B cell (primary cell): Measurements from ENCODE around the gene PRSS53. TPM values are rescaled to one million over a fixed set of nuclear protein-coding genes. Genes with fewer than 3 reads are reported as not detected.

Experiments
- ATAC-seq: fragments of 200-7000 bp; cut with Tn5 transposase; one replicate; pipeline ENCODE4 v1.10.0; 2021; ENCODE audit warnings: low read depth, mild to moderate bottlenecking, moderate number of reproducible peaks, moderate library complexity
- CTCF ChIA-PET: fragments of 350-600 bp; sonication (Branson Sonifier 250); formaldehyde crosslinking; loops from one replicate; lab custom pipeline; 2021; ENCODE audit warnings: antibody characterized with exemption, inconsistent platforms; lab: Charles Lee
- POLR2A ChIA-PET: fragments of 350-600 bp; sonication (Branson Sonifier 250); formaldehyde crosslinking; loops from one replicate; lab custom pipeline; 2021; ENCODE audit warnings: antibody characterized with exemption; lab: Charles Lee
- DNase-seq: peaks from one replicate; pipeline ENCODE4 v3.0.0; 2013
- H2AFZ ChIP-seq: 2 replicates; pipeline ENCODE4 v1.6.1; 2012; ENCODE audit warnings: mild to moderate bottlenecking, low read depth, low read length; ENCODE audit not compliant: insufficient read depth, poor library complexity, severe bottlenecking
- H3K27ac ChIP-seq, 2 donors: 1 replicate in 1 of 2; 2 replicates in 1 of 2; pipeline ENCODE4 v1.5.1; 2012 to 2013; ENCODE audit warnings: low read length in 2 of 2, mild to moderate bottlenecking in 2 of 2, moderate library complexity in 1 of 2
- H3K27me3 ChIP-seq, 4 experiments: fragments of 200-600 bp in 1 of 4; sonication (generic) in 1 of 4; replicated peaks in 1 of 4; 1 replicate in 2 of 4; 2 replicates in 2 of 4; pipeline versions ENCODE4 v1.6.1 to v1.7.0; 2013 to 2016; ENCODE audit warnings: low read length in 3 of 4, mild to moderate bottlenecking in 2 of 4, mixed read lengths in 1 of 4, moderate library complexity in 1 of 4; ENCODE audit not compliant: insufficient read depth in 4 of 4, control insufficient read depth in 3 of 4; ENCODE audit errors: control extremely low read depth in 1 of 4
- H3K36me3 ChIP-seq, 2 experiments: replicated peaks in 1 of 2; 1 replicate in 1 of 2; 2 replicates in 1 of 2; pipeline versions ENCODE4 v1.6.1 to v1.7.1; 2013; ENCODE audit warnings: low read length in 1 of 2; ENCODE audit not compliant: insufficient read depth in 2 of 2, control insufficient read depth in 1 of 2; ENCODE audit errors: control extremely low read depth in 1 of 2, extremely low read depth in 1 of 2
- H3K4me1 ChIP-seq, 2 donors: fragments of 200-600 bp in 1 of 2; sonication (generic) in 1 of 2; 1 replicate in 1 of 2; 2 replicates in 1 of 2; pipeline versions ENCODE4 v1.5.1 to v1.6.1; 2013 to 2017; ENCODE audit warnings: low read length in 2 of 2; ENCODE audit not compliant: control insufficient read depth in 2 of 2, insufficient read depth in 2 of 2
- H3K4me2 ChIP-seq: replicated peaks from 2 replicates; pipeline ENCODE3; 2012; ENCODE audit warnings: mild to moderate bottlenecking, low read depth, low read length; ENCODE audit not compliant: poor library complexity, severe bottlenecking
- H3K4me3 ChIP-seq, 5 experiments: fragments of 200-600 bp in 1 of 5; sonication (generic) in 1 of 5; 1 replicate in 3 of 5; 2 replicates in 2 of 5; pipeline versions ENCODE4 v1.5.1 to v1.7.0; 2011 to 2016; ENCODE audit warnings: low read length in 4 of 5, mild to moderate bottlenecking in 4 of 5, low read depth in 2 of 5, control low read depth in 1 of 5, moderate library complexity in 1 of 5; ENCODE audit not compliant: insufficient read depth in 1 of 5; ENCODE audit errors: control extremely low read depth in 1 of 5, extremely low read depth in 1 of 5
- H3K79me2 ChIP-seq: fragments of 200-600 bp; sonication (generic); one replicate; pipeline ENCODE4 v1.6.0; 2016; ENCODE audit warnings: low read length; ENCODE audit not compliant: control insufficient read depth, insufficient read depth
- H3K9ac ChIP-seq: fragments of 200-600 bp; sonication (generic); 2 replicates; pipeline ENCODE4 v1.6.1; 2017; ENCODE audit warnings: mild to moderate bottlenecking, low read length, moderate library complexity
- H3K9me3 ChIP-seq, 3 donors: one replicate each; pipeline versions ENCODE4 v1.6.1 to v1.7.1; 2013; ENCODE audit warnings: low read length in 2 of 3; ENCODE audit not compliant: control insufficient read depth in 2 of 3, insufficient read depth in 1 of 3; ENCODE audit errors: control extremely low read depth in 1 of 3
- H4K20me1 ChIP-seq: 2 replicates; pipeline ENCODE4 v1.6.0; 2012; ENCODE audit warnings: mild to moderate bottlenecking, low read length; ENCODE audit not compliant: insufficient read depth, control insufficient read depth, poor library complexity, severe bottlenecking
- H3K27ac Mint-ChIP-seq: one replicate; pipeline ENCODE4 v1.8.0; 2021; ENCODE audit warnings: mixed read lengths
- H3K27me3 Mint-ChIP-seq: one replicate; pipeline ENCODE4 v1.8.0; 2021; ENCODE audit warnings: mixed read lengths
- H3K4me1 Mint-ChIP-seq: one replicate; pipeline ENCODE4 v1.8.0; 2021; ENCODE audit warnings: mixed read lengths
- H3K4me3 Mint-ChIP-seq: one replicate; pipeline ENCODE4 v1.8.0; 2021; ENCODE audit warnings: mixed read lengths
- H3K9me3 Mint-ChIP-seq: one replicate; pipeline ENCODE4 v1.8.0; 2022; ENCODE audit warnings: mixed read lengths; ENCODE audit not compliant: insufficient read depth
- EZH2 ChIP-seq: IDR thresholded peaks from 2 replicates; pipeline ENCODE4 v1.6.1; 2012; ENCODE audit warnings: borderline replicate concordance, low read depth, mild to moderate bottlenecking, moderate library complexity, low read length; ENCODE audit not compliant: insufficient read depth, poor library complexity, severe bottlenecking
- WGBS: methylation state at CpG from one replicate; pipeline ENCODE4 v1.1.5; 2013; ENCODE audit warnings: missing lambda C conversion rate; ENCODE audit not compliant: insufficient coverage; 5-methylcytosine and 5-hydroxymethylcytosine counted together
- intact Hi-C: fragments of 100-400 bp; cut with micrococcal nuclease; formaldehyde crosslinking; loops from one replicate; pipeline ENCODE4 v1.10.0; 2022
- polyA plus RNA-seq: library from polyadenylated mRNA; depleted of rRNA; stranded (reverse); fragments of >200 nt; gene quantifications from 2 replicates; pipeline ENCODE4 v1.2.3, GENCODE V29; 2012
- total RNA-seq, 2 donors: library from RNA; stranded (reverse); fragments of 120-200 nt in 1 of 2; gene quantifications; 1 replicate in 1 of 2; 2 replicates in 1 of 2; pipeline versions ENCODE4 v1.2.3 to v1.2.4, GENCODE V29; 2013 to 2022
- TF ChIP-seq, protein P1 (sequence below): fragments of 200-600 bp; IDR thresholded peaks from one replicate; pipeline ENCODE4 v1.8.0; 2022; ENCODE audit warnings: antibody characterized with exemption, mild to moderate bottlenecking

The PRSS53 gene
- total and polyA plus RNA-seq, 2 donors (not counting 1 experiment from before 2014, with no cell fraction given): 10.1 to 10.8 TPM

DNA sequence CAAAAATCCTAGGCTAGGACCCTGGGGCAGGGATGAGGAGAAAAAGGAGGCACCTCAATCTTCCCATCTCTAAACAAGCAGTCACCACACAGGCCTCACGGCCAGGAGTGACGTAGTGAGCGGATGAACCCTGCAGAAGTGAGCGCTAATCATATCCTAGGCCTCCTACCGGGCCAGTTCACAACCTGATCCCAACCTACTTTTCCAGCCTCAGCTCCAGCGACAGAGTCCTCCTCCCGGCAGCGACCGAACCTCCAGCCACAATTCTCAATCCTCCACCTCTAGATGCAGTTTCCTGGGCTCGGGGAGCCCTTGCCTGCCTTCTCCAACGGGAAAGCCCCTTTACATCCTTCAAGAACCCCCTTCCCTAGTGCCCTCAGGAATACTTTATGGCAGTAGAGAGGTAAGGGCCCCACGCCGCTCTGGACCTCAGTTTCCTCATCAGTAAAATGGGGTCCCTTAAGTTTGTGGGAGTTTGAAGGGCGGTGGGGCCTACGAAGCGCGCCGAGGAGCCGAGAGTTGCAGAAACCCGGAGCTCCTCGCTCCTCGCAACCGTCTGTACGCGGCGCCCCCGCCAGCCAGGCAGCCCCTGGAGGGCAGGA lies 16.1 kb downstream of the PRSS53 start:
- Mint-ChIP-seq H3K4me3 (peak overlapping the region; percentile 95), H3K9me3 (no peaks in the 10 kb centered on the region), H3K4me1 (peaks cover 33% of the 10 kb centered on the region), H3K27ac (peak overlapping the region; percentile 88), H3K27me3 (no peaks in the 10 kb centered on the region)
- Histone ChIP-seq H2AFZ (peak overlapping the region; percentile 94), H3K9me3 (peaks cover 0 to 3% (median 0%) of the 10 kb centered on the region in 3 donors), H3K36me3 (peaks cover 0 to 10% of the 10 kb centered on the region in 2 experiments), H3K27ac (peak overlapping the region; percentile 23 to 89), H3K9ac (peak overlapping the region; percentile 89), H3K4me2 (peak overlapping the region; percentile 78), H3K79me2 (peaks cover 41% of the 10 kb centered on the region), H3K4me1 (peaks cover 20 to 25% of the 10 kb centered on the region in 2 donors), H3K4me3 (peak overlapping the region; percentile 73 to 99 (median 91)), H3K27me3 (no peaks in the 10 kb centered on the region), H4K20me1 (peaks cover 11% of the 10 kb centered on the region)
- POLR2A ChIA-PET: interaction anchor here (0.6 to 2.4 kb wide), 4 partner anchors 39 to 386 kb away, joined by 3 to 28 read pairs (median 13); partner anchors contain the start of genes ARMC5, KAT8 and STX4
- TF ChIP-seq, protein P1, sequence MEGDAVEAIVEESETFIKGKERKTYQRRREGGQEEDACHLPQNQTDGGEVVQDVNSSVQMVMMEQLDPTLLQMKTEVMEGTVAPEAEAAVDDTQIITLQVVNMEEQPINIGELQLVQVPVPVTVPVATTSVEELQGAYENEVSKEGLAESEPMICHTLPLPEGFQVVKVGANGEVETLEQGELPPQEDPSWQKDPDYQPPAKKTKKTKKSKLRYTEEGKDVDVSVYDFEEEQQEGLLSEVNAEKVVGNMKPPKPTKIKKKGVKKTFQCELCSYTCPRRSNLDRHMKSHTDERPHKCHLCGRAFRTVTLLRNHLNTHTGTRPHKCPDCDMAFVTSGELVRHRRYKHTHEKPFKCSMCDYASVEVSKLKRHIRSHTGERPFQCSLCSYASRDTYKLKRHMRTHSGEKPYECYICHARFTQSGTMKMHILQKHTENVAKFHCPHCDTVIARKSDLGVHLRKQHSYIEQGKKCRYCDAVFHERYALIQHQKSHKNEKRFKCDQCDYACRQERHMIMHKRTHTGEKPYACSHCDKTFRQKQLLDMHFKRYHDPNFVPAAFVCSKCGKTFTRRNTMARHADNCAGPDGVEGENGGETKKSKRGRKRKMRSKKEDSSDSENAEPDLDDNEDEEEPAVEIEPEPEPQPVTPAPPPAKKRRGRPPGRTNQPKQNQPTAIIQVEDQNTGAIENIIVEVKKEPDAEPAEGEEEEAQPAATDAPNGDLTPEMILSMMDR: no peak
- no peak for TF ChIP-seq EZH2
- no peak for ATAC-seq
- DNase-seq: no peak
- 6% methylated on average over 24 of the region's 27 CpGs for whole genome bisulfite sequencing
- CTCF ChIA-PET: interaction anchor here (1.6 to 2.1 kb wide), 3 partner anchors 45 to 76 kb away, joined by 3 to 18 read pairs (median 8); partner anchors contain the start of gene KAT8
- intact Hi-C loops: loop anchor here (1.0 to 5.0 kb wide), 2 partner anchors 75 to 1110 kb away; partner anchors contain the start of gene TMEM219

DNA sequence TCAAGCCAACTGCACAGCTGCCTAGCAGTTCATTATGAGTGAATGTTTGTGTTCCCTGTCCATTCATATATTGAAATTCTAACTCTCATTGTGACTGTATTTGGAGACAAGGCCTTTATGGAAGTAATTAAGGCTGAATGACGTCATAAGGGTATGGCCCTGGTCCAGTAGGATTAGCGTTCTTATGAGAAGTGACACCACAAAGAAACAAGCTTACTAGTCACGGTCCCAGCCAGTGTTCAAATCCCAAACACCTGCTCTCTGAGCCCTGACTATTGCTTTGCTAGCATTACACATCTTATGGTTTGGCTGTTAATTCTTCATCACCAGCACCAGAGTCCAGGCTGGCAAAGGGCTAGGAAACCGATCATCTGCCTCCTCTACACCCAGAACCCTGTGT lies 16.9 kb downstream of the PRSS53 start:
- Histone ChIP-seq H3K79me2 (peaks cover 33% of the 10 kb centered on the region), H3K9ac (peak overlapping the region; percentile 89), H4K20me1 (peaks cover 3% of the 10 kb centered on the region), H3K27me3 (no peaks in the 10 kb centered on the region), H2AFZ (peak overlapping the region; percentile 94), H3K4me1 (peaks cover 20 to 25% of the 10 kb centered on the region in 2 donors), H3K27ac (no peak overlapping the region), H3K4me2 (peak overlapping the region; percentile 78), H3K4me3 (no peak overlapping the region), H3K9me3 (peaks cover 0 to 3% (median 0%) of the 10 kb centered on the region in 3 donors), H3K36me3 (peaks cover 0 to 2% of the 10 kb centered on the region in 2 experiments)
- no peak for TF ChIP-seq EZH2
- H3K4me3 Mint-ChIP-seq: peak overlapping the region; percentile 95
- CTCF ChIA-PET: no interaction called here
- peak overlapping the region; percentile 20 for H3K27ac Mint-ChIP-seq
- ATAC-seq (no peak), DNase-seq (no peak)
- intact Hi-C loops: loop anchor here (5.0 kb wide), 1 partner anchor 1110 kb away; the partner anchor contains the start of gene TMEM219
- no peaks in the 10 kb centered on the region for H3K9me3 Mint-ChIP-seq
- no peaks in the 10 kb centered on the region for H3K27me3 Mint-ChIP-seq
- peaks cover 33% of the 10 kb centered on the region for H3K4me1 Mint-ChIP-seq
- POLR2A ChIA-PET: no interaction called here
- 73% methylated on average over 3 of the region's 4 CpGs for WGBS
